Tibial nerve (tissue), 4 donors: ENCODE data around the gene SHANK3. TPM values are rescaled to one million over a fixed set of nuclear protein-coding genes. Genes with fewer than 3 reads are reported as not detected.

Source experiments
- DNase-seq, 2 donors: peaks; one replicate each; pipeline ENCODE4 v3.0.0-alpha.2; 2019; ENCODE audit warnings: low spot score in 2 of 2
- H3K27ac ChIP-seq, 4 donors: fragments of 200-600 bp; sonication (generic) in 3 of 4; one replicate each; pipeline ENCODE4 v1.5.1; 2017 to 2019; ENCODE audit warnings: mild to moderate bottlenecking in 1 of 4
- H3K27me3 ChIP-seq, 2 donors: fragments of 200-600 bp; sonication (generic) in 1 of 2; one replicate each; pipeline versions ENCODE4 v1.5.1 to v1.6.0; 2017 to 2019
- H3K36me3 ChIP-seq, 3 donors: fragments of 200-600 bp; sonication (generic); one replicate each; pipeline ENCODE4 v1.5.1; 2018 to 2019
- H3K4me1 ChIP-seq, 4 donors: fragments of 200-600 bp; sonication (generic) in 3 of 4; one replicate each; pipeline ENCODE4 v1.5.1; 2017 to 2019
- H3K4me3 ChIP-seq, 4 donors: fragments of 200-600 bp; sonication (generic) in 3 of 4; one replicate each; pipeline ENCODE4 v1.5.1; 2017 to 2019; ENCODE audit warnings: mild to moderate bottlenecking in 1 of 4, moderate library complexity in 1 of 4
- H3K9me3 ChIP-seq, 4 donors: fragments of 200-600 bp; sonication (generic) in 3 of 4; one replicate each; pipeline ENCODE4 v1.5.1; 2017 to 2019
- CTCF ChIP-seq, 5 experiments: fragments of 200-600 bp in 3 of 5; fragments of 450-650 bp in 2 of 5; sonication (generic) in 3 of 5; IDR thresholded peaks; one replicate each; pipeline ENCODE4 v1.5.1; 2016 to 2019; ENCODE audit warnings: antibody characterized with exemption in 5 of 5, mild to moderate bottlenecking in 3 of 5, moderate library complexity in 2 of 5
- EP300 ChIP-seq, 2 donors: sonication (generic); formaldehyde crosslinking; IDR thresholded peaks; one replicate each; pipeline ENCODE4 v1.6.1; 2017; ENCODE audit warnings: antibody characterized with exemption in 2 of 2, mild to moderate bottlenecking in 1 of 2
- POLR2A ChIP-seq, 2 donors: fragments of 450-650 bp; IDR thresholded peaks; one replicate each; pipeline ENCODE4 v1.6.1; 2017; ENCODE audit warnings: antibody characterized with exemption in 2 of 2, mild to moderate bottlenecking in 2 of 2, moderate library complexity in 2 of 2
- WGBS, 2 donors: methylation state at CpG; one replicate each; pipeline ENCODE4 v1.1.5; 2018; 5-methylcytosine and 5-hydroxymethylcytosine counted together
- total RNA-seq, 4 donors: library from RNA; depleted of rRNA; stranded (reverse); fragments of >200 nt; gene quantifications; one replicate each; pipeline ENCODE4 v1.1.0, GENCODE V29; 2016

Gene SHANK3
- total RNA-seq, 4 donors from 2014 or later = 10.3 to 29.4 (median 20.5) TPM

GRCh38 chr22:50715250-50715649 lies 42.6 kb downstream of the SHANK3 start:
- Histone ChIP-seq H3K27ac (no peak overlapping the region), H3K36me3 (peaks cover 0 to 29% (median 0%) of the 10 kb centered on the region in 3 donors), H3K9me3 (no peaks in the 10 kb centered on the region), H3K4me3 (no peak overlapping the region), H3K4me1 (peaks cover 5 to 61% (median 12%) of the 10 kb centered on the region in 4 donors), H3K27me3 (peaks cover 0 to 8% of the 10 kb centered on the region in 2 donors)
- TF ChIP-seq EP300 (IDR thresholded peaks at IDR 0.05) (no peak), POLR2A (IDR thresholded peaks at IDR 0.05) (no peak), CTCF (IDR thresholded peaks at IDR 0.05) (no peak)
- 66 to 80% methylated on average over 9 of the region's 9 CpGs for WGBS, 2 donors
- no peak for DNase-seq

- Histone ChIP-seq H3K4me3 (no peak overlapping the region), H3K36me3 (peaks cover 0 to 24% (median 0%) of the 10 kb centered on the region in 3 donors), H3K27me3 (peaks cover 0 to 8% of the 10 kb centered on the region in 2 donors), H3K27ac (no peak overlapping the region), H3K4me1 (peaks cover 5 to 60% (median 12%) of the 10 kb centered on the region in 4 donors), H3K9me3 (no peaks in the 10 kb centered on the region)
- 82 to 84% methylated on average over 7 of the region's 7 CpGs for WGBS, 2 donors
- TF ChIP-seq EP300 (IDR thresholded peaks at IDR 0.05) (no peak), POLR2A (IDR thresholded peaks at IDR 0.05) (no peak), CTCF (IDR thresholded peaks at IDR 0.05) (no peak)
- no peak for DNase-seq
Observed at GRCh38 chr22:50715776-50716175, 43.2 kb downstream of the SHANK3 start.

- no peak for DNase-seq
- H3K36me3 ChIP-seq = peaks cover 0 to 22% (median 0%) of the 10 kb centered on the region in 3 donors
- peaks cover 5 to 59% (median 12%) of the 10 kb centered on the region in 4 donors for H3K4me1 ChIP-seq
- H3K27me3 ChIP-seq = peaks cover 0 to 15% of the 10 kb centered on the region in 2 donors
- TF ChIP-seq POLR2A (IDR thresholded peaks at IDR 0.05) = no peak
- TF ChIP-seq EP300 (IDR thresholded peaks at IDR 0.05) = no peak
- TF ChIP-seq CTCF (IDR thresholded peaks at IDR 0.05) = no peak
- no peak overlapping the region for H3K27ac ChIP-seq
- H3K4me3 ChIP-seq = no peak overlapping the region
- no peaks in the 10 kb centered on the region for H3K9me3 ChIP-seq
- 89 to 91% methylated on average over 13 of the region's 13 CpGs for WGBS, 2 donors
Observed at GRCh38 chr22:50716290-50717024, 43.8 kb downstream of the SHANK3 start.

- H3K36me3 ChIP-seq = peaks cover 0 to 36% (median 0%) of the 10 kb centered on the region in 3 donors
- DNase-seq = no peak
- H3K4me3 ChIP-seq = no peak overlapping the region
- 84 to 91% methylated on average over 10 of the region's 10 CpGs for WGBS, 2 donors
- H3K9me3 ChIP-seq = no peaks in the 10 kb centered on the region
- TF ChIP-seq POLR2A (IDR thresholded peaks at IDR 0.05) (no peak), CTCF (IDR thresholded peaks at IDR 0.05) (no peak), EP300 (IDR thresholded peaks at IDR 0.05) (no peak)
- peaks cover 5 to 45% (median 10%) of the 10 kb centered on the region in 4 donors for H3K4me1 ChIP-seq
- peaks cover 0 to 29% of the 10 kb centered on the region in 2 donors for H3K27me3 ChIP-seq
- no peak overlapping the region for H3K27ac ChIP-seq
Observed at GRCh38 chr22:50717709-50718351, 45.2 kb downstream of the SHANK3 start.

GRCh38 chr22:50718352-50718709 lies 45.7 kb downstream of the SHANK3 start:
- Histone ChIP-seq H3K4me3 (no peak overlapping the region), H3K4me1 (peaks cover 1 to 40% (median 8%) of the 10 kb centered on the region in 4 donors), H3K27ac (no peak overlapping the region), H3K9me3 (no peaks in the 10 kb centered on the region), H3K27me3 (peaks cover 0 to 30% of the 10 kb centered on the region in 2 donors), H3K36me3 (peaks cover 0 to 41% (median 0%) of the 10 kb centered on the region in 3 donors)
- 91 to 92% methylated on average over 10 of the region's 10 CpGs for WGBS, 2 donors
- no peak for DNase-seq
- TF ChIP-seq POLR2A (IDR thresholded peaks at IDR 0.05) (no peak), EP300 (IDR thresholded peaks at IDR 0.05) (no peak), CTCF (IDR thresholded peaks at IDR 0.05) (no peak)
